MM.1S (cell line): ENCODE measurements around the gene CASTOR1.
"Not testable (repeated sequence)": the region's sequence is repeated elsewhere in the genome, so short reads cannot be mapped to it uniquely, and the experiment has no call there.

Source experiments
- DNase-seq: peaks from one replicate; pipeline ENCODE4 v3.0.0-alpha.2; 2015
- H2AFZ ChIP-seq: fragments of 300-600 bp; sonication (generic); 2 replicates; pipeline ENCODE4 v1.6.0; 2016; ENCODE audit warnings: antibody characterized with exemption, low read length
- H3F3A ChIP-seq: fragments of 300-600 bp; sonication (generic); 2 replicates; pipeline ENCODE4 v1.6.1; 2016; ENCODE audit warnings: mild to moderate bottlenecking, antibody characterized with exemption, low read length, moderate library complexity, mixed read lengths; ENCODE audit not compliant: insufficient read depth
- H3K27ac ChIP-seq: fragments of 300-600 bp; sonication (generic); 2 replicates; pipeline ENCODE4 v1.5.1; 2016; ENCODE audit warnings: mild to moderate bottlenecking, low read length
- H3K27me3 ChIP-seq: fragments of 300-600 bp; sonication (generic); replicated peaks from 2 replicates; pipeline ENCODE4 v1.6.0; 2016; ENCODE audit warnings: low read length; ENCODE audit not compliant: insufficient read depth
- H3K36me3 ChIP-seq: fragments of 300-600 bp; sonication (generic); replicated peaks from 2 replicates; pipeline ENCODE4 v1.6.1; 2016; ENCODE audit warnings: mild to moderate bottlenecking, low read length, mixed read lengths; ENCODE audit not compliant: insufficient read depth
- H3K4me1 ChIP-seq: fragments of 300-600 bp; sonication (generic); 2 replicates; pipeline ENCODE4 v1.6.1; 2016; ENCODE audit warnings: low read length, mixed read lengths
- H3K4me2 ChIP-seq: fragments of 300-600 bp; sonication (generic); 2 replicates; pipeline ENCODE4 v1.6.0; 2016; ENCODE audit warnings: low read depth, low read length
- H3K4me3 ChIP-seq: fragments of 300-600 bp; sonication (generic); 2 replicates; pipeline ENCODE4 v1.5.1; 2016; ENCODE audit warnings: low read length, mixed read lengths
- H3K79me2 ChIP-seq: fragments of 300-600 bp; sonication (generic); 2 replicates; pipeline ENCODE4 v1.6.1; 2016; ENCODE audit warnings: mixed run types, low read length, mixed read lengths
- H3K9ac ChIP-seq: fragments of 300-600 bp; sonication (generic); 2 replicates; pipeline ENCODE4 v1.6.1; 2016; ENCODE audit warnings: low read length, mixed read lengths
- H3K9me2 ChIP-seq: fragments of 300-600 bp; sonication (generic); replicated peaks from 2 replicates; pipeline ENCODE4 v1.6.1; 2016; ENCODE audit warnings: mild to moderate bottlenecking, low read length, mixed read lengths; ENCODE audit not compliant: insufficient read depth
- H3K9me3 ChIP-seq: fragments of 300-600 bp; sonication (generic); replicated peaks from 2 replicates; pipeline ENCODE4 v1.6.1; 2016; ENCODE audit warnings: mild to moderate bottlenecking, low read length, mixed read lengths; ENCODE audit not compliant: insufficient read depth
- H4K20me1 ChIP-seq: fragments of 300-600 bp; sonication (generic); 2 replicates; pipeline ENCODE4 v1.6.1; 2016; ENCODE audit warnings: mild to moderate bottlenecking, low read length, moderate library complexity, mixed read lengths; ENCODE audit not compliant: insufficient read depth
- EZH2 ChIP-seq: fragments of 300-600 bp; sonication (generic); optimal IDR thresholded peaks from 2 replicates; pipeline ENCODE3; 2017; ENCODE audit warnings: low read depth, mild to moderate bottlenecking, antibody characterized with exemption, low read length, mixed read lengths
- EZH2phosphoT487 ChIP-seq: fragments of 300-600 bp; sonication (generic); IDR thresholded peaks from 2 replicates; pipeline ENCODE4 v1.6.1; 2018; ENCODE audit warnings: antibody characterized with exemption, low read length
- TF ChIP-seq, protein P1 (sequence below): fragments of 300-600 bp; sonication (generic); IDR thresholded peaks from 2 replicates; pipeline ENCODE4 v1.5.1; 2016; ENCODE audit warnings: antibody characterized with exemption, low read length, mixed read lengths

The CASTOR1 gene

DNA sequence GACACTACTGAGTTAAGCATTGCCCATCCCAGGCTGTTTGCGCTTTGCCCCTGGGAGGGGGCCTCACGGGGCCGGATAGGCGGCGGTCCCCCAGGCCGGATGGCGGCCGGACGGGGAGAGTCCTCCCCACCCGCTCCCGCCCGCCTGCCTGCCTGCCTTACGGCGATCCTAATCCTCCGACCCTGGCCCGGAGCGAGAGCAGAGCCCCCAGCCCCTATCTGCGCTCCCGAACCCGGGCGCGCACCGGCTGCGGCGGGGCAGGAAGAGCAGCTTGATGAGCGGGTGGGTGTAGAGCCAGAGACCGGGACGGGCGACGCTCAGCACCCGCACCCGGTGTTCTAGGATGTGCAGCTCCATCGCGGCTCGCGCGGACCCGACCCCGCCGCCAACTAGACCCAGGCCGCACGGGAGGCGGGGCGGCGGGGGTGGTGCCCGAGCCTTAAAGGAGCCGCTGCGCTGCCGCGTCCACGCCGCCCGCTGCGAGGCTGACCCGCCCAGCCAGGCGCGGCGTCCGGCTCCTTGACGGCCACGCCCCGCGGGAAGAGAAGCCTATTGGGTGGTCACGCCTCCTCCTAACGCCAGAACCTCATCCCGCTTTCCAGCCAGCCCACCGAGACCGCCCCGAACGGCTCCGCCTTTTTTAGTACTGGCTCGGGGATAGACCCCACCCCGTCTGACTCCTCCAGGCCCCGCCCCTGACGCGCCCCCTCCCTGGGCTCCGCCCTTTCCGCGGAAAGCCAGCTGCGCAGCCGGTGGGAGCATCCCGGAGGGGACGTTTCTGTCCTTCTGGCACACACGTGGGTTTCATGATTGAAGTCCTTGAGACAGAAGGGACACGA is at the start of gene CASTOR1:
Gene CASTOR1, minus strand, starts transcription at position 365 of the 839 bp plus-strand sequence. Its CDS starts 8 bp downstream, at position 357.
- H3K27ac ChIP-seq: peak within 1 kb of the TSS; percentile 9; the same call in 1 of the 2 replicates
- H3K9me2 ChIP-seq: no peaks in the 10 kb centered on the region
- no peaks in the 10 kb centered on the region for H3K36me3 ChIP-seq
- H3K4me1 ChIP-seq: peaks cover 17% of the 10 kb centered on the region; the same call in 1 of the 2 replicates
- DNase-seq: peak; percentile 92
- peak within 1 kb of the TSS; percentile 84 for H3K4me3 ChIP-seq
- peak within 1 kb of the TSS; percentile 50; the same call in 1 of the 2 replicates for H3K9ac ChIP-seq
- no peaks in the 10 kb centered on the region for H3K9me3 ChIP-seq
- H3K4me2 ChIP-seq: peak within 1 kb of the TSS; percentile 90
- TF ChIP-seq, protein P1, sequence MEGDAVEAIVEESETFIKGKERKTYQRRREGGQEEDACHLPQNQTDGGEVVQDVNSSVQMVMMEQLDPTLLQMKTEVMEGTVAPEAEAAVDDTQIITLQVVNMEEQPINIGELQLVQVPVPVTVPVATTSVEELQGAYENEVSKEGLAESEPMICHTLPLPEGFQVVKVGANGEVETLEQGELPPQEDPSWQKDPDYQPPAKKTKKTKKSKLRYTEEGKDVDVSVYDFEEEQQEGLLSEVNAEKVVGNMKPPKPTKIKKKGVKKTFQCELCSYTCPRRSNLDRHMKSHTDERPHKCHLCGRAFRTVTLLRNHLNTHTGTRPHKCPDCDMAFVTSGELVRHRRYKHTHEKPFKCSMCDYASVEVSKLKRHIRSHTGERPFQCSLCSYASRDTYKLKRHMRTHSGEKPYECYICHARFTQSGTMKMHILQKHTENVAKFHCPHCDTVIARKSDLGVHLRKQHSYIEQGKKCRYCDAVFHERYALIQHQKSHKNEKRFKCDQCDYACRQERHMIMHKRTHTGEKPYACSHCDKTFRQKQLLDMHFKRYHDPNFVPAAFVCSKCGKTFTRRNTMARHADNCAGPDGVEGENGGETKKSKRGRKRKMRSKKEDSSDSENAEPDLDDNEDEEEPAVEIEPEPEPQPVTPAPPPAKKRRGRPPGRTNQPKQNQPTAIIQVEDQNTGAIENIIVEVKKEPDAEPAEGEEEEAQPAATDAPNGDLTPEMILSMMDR: no peak
- TF ChIP-seq EZH2 (no peak), EZH2phosphoT487 (no peak)
- peaks cover 20% of the 10 kb centered on the region for H3F3A ChIP-seq
- no peaks in the 10 kb centered on the region for H3K79me2 ChIP-seq
- no peaks in the 10 kb centered on the region for H4K20me1 ChIP-seq
- H3K27me3 ChIP-seq: no peaks in the 10 kb centered on the region
- H2AFZ ChIP-seq: peak within 1 kb of the TSS; percentile 86

DNA sequence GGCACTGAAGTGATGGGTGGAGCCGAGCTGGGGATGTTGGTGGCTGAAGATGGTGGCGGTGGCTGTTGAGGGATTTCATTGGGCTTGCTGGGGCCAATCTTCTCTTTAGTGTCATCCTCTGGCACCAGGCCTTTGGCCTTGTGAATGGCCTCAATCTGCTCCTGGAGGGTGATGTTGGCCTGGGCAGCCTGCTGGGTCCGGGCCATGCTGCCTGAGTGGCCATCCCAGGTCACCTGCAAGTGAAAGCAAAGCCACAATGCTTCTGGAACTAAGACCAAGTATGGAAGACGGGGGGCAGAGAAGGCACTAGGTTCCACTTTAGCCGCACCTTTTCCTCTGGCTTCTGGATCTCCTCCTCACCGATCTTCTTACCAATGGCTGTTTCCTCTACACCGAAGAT is 49.5 kb upstream of the CASTOR1 start:
- Histone ChIP-seq H4K20me1 (no peaks in the 10 kb centered on the region), H3K4me1 (no peaks in the 10 kb centered on the region), H3K9me2 (no peaks in the 10 kb centered on the region), H3F3A (no peaks in the 10 kb centered on the region), H3K9me3 (no peaks in the 10 kb centered on the region), H3K9ac (no peak overlapping the region), H3K4me2 (no peak overlapping the region), H3K27ac (no peak overlapping the region), H3K27me3 (no peaks in the 10 kb centered on the region), H3K4me3 (no peak overlapping the region), H3K79me2 (no peaks in the 10 kb centered on the region), H3K36me3 (peaks cover 28% of the 10 kb centered on the region), H2AFZ (no peak overlapping the region)
- DNase-seq: no peak
- TF ChIP-seq EZH2phosphoT487 (no peak), EZH2 (no peak)
- TF ChIP-seq, protein P1: no peak

DNA sequence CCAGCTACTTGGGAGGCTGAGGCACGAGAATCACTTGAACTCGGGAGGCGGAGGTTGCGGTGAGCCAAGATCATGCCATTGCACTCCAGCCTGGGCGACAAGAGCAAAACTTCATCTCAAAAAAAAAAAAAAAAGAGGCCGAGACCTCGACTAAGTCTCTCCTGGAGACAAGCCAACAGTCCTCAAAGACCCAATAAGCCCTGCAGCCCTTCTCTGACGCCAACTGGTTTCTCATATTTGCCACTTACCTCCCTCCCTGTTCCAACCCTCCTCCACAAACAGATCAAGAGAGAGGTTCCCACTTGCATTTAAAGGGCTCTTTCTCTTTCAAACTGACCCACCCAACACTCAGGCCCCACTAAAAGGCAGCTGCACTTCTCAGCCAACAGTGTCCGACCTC is 49.0 kb upstream of the CASTOR1 start:
- not testable (repeated sequence) for H3K4me3 ChIP-seq, H3K9me3 ChIP-seq, H3K27ac ChIP-seq, H3F3A ChIP-seq, DNase-seq, H3K79me2 ChIP-seq, H3K4me1 ChIP-seq, H4K20me1 ChIP-seq, H3K4me2 ChIP-seq, H3K9ac ChIP-seq, H2AFZ ChIP-seq, H3K9me2 ChIP-seq, H3K27me3 ChIP-seq
- peaks cover 32% of the 10 kb centered on the region for H3K36me3 ChIP-seq

DNA sequence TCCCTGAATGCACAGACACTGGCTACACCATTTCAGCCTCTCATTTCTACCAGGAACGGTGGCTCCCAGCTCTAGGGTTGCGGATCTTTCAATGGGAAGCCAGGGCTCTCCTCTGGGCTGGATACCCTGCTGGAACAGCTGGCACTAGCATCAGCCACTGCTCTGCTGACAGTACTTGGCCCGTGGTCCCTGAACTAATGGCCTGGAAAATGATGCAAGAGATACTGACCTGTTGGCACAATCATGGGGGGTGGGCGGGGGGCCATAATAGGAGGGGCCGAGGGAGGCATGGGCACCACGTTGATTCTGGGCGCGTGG is 48.1 kb upstream of the CASTOR1 start:
- no peak overlapping the region for H3K4me3 ChIP-seq
- no peaks in the 10 kb centered on the region for H3K9me2 ChIP-seq
- no peaks in the 10 kb centered on the region for H4K20me1 ChIP-seq
- no peaks in the 10 kb centered on the region for H3K27me3 ChIP-seq
- peaks cover 31% of the 10 kb centered on the region for H3K36me3 ChIP-seq
- no peak for DNase-seq
- no peak overlapping the region for H3K9ac ChIP-seq
- no peaks in the 10 kb centered on the region for H3K9me3 ChIP-seq
- TF ChIP-seq, protein P1: no peak
- TF ChIP-seq EZH2phosphoT487 (no peak), EZH2 (no peak)
- H3F3A ChIP-seq: no peaks in the 10 kb centered on the region
- no peak overlapping the region for H3K4me2 ChIP-seq
- no peaks in the 10 kb centered on the region for H3K79me2 ChIP-seq
- H3K4me1 ChIP-seq: no peaks in the 10 kb centered on the region
- no peak overlapping the region for H3K27ac ChIP-seq
- H2AFZ ChIP-seq: no peak overlapping the region
